ENCODE measurements around the gene UBB.

UBB gene

DNA sequence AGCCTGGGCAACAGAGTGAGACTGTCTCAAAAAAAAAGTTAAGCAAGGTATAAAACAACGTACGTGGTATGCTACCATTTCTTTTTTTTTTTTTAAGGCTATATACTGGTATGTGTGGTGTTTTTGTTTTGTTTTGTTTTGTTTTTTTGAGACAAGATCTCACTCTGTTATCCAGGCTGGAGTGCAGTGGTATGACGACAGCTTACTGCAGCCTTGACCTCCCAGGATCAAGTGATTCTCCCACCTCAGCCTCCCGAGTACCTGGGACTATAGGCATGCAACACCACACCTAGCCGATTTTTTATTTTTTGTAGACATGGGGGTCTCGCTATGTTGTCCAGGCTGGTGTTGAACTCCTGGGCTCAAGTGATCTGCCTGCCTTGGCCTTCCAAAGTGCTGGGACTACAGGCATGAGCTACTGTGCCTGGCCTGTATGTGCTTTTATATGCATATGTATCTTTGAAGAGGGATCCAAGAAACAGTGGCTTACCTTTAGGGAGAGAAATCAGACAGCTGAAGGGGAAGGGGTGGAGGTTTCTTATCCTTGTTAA, 34.1 kb upstream of the UBB start:
- H3K9me3 ChIP-seq (ENCODE audit: insufficient read depth, low read length), result no peaks in the 10 kb centered on the region
- no peaks in the 10 kb centered on the region for H3K27me3 ChIP-seq (ENCODE audit: insufficient read depth, insufficient read length)
- peaks cover 43% of the 10 kb centered on the region for H3K36me3 ChIP-seq (ENCODE audit: insufficient read depth, insufficient read length, low read length)
- H3K9ac ChIP-seq (ENCODE audit: insufficient read length, low read depth), result no peak overlapping the region
- no peak for DNase-seq (ENCODE audit: low read depth, low spot score)
- no peak overlapping the region for H3K4me3 ChIP-seq (ENCODE audit: insufficient read length, low read depth)
- no peaks in the 10 kb centered on the region for H3K4me1 ChIP-seq (ENCODE audit: insufficient read depth, insufficient read length)
- TF ChIP-seq SUZ12 (IDR thresholded peaks at IDR 0.05; ENCODE audit: extremely low read depth, insufficient read depth, insufficient read length), result no peak
- no peak for TF ChIP-seq ZNF274 (IDR thresholded peaks at IDR 0.05; ENCODE audit: low read depth, low read length)
- TF ChIP-seq YY1 (IDR thresholded peaks at IDR 0.05; ENCODE audit: insufficient read depth, insufficient read length), result no peak

DNA sequence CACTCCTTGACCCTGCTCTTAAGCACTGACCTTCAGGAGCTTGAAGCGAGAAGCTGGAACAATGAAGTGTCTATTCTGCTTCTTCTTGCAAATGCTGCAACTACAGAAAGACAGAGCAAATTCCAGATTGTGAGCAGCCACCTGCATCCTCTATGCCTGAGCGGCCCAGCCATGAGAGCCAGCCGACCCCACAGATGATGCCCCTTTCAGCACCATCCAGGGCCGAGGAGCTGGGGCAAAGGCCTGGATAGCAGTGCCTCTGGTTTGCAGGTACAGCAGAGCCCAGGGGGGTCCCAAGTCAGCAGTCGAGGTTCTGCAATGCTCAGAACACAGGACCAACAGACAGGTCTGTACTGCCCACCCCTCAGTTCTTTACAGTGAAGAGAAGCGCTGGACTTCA, 32.3 kb upstream of the UBB start:
- no peak for DNase-seq (ENCODE audit: low read depth, low spot score)
- H3K4me1 ChIP-seq (ENCODE audit: insufficient read depth, insufficient read length), result no peaks in the 10 kb centered on the region
- H3K9me3 ChIP-seq (ENCODE audit: insufficient read depth, low read length), result no peaks in the 10 kb centered on the region
- TF ChIP-seq SUZ12 (IDR thresholded peaks at IDR 0.05; ENCODE audit: extremely low read depth, insufficient read depth, insufficient read length) (no peak), ZNF274 (IDR thresholded peaks at IDR 0.05; ENCODE audit: low read depth, low read length) (no peak), YY1 (IDR thresholded peaks at IDR 0.05; ENCODE audit: insufficient read depth, insufficient read length) (no peak)
- H3K4me3 ChIP-seq (ENCODE audit: insufficient read length, low read depth), result no peak overlapping the region
- no peak overlapping the region for H3K9ac ChIP-seq (ENCODE audit: insufficient read length, low read depth)
- no peaks in the 10 kb centered on the region for H3K27me3 ChIP-seq (ENCODE audit: insufficient read depth, insufficient read length)
- H3K36me3 ChIP-seq (ENCODE audit: insufficient read depth, insufficient read length, low read length), result peaks cover 32% of the 10 kb centered on the region

DNA sequence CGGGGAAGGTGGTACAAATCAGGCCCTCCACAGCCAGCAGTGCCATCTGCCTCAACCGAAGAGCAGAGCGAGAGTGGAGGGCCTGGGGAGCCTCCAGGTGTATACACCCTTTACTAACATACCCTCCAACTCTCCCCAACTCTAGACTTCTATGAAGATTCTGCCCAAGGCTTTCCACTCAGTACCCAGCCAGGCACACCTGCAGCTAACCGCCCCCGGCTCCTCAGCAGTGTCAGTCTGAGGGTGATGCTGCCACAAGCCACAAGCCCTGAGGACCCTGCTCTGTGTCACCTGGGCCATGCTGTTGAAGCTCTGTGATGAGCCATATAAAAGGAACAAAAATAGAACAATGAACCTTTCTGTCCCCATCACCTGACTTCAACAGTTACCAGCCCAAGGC, 31.5 kb upstream of the UBB start:
- H3K36me3 ChIP-seq (ENCODE audit: insufficient read depth, insufficient read length, low read length), result peaks cover 26% of the 10 kb centered on the region
- no peak for DNase-seq (ENCODE audit: low read depth, low spot score)
- no peak overlapping the region for H3K4me3 ChIP-seq (ENCODE audit: insufficient read length, low read depth)
- H3K9ac ChIP-seq (ENCODE audit: insufficient read length, low read depth), result no peak overlapping the region
- H3K27me3 ChIP-seq (ENCODE audit: insufficient read depth, insufficient read length), result no peaks in the 10 kb centered on the region
- H3K4me1 ChIP-seq (ENCODE audit: insufficient read depth, insufficient read length), result no peaks in the 10 kb centered on the region
- H3K9me3 ChIP-seq (ENCODE audit: insufficient read depth, low read length), result no peaks in the 10 kb centered on the region
- TF ChIP-seq YY1 (IDR thresholded peaks at IDR 0.05; ENCODE audit: insufficient read depth, insufficient read length), result no peak
- TF ChIP-seq ZNF274 (IDR thresholded peaks at IDR 0.05; ENCODE audit: low read depth, low read length), result no peak
- TF ChIP-seq SUZ12 (IDR thresholded peaks at IDR 0.05; ENCODE audit: extremely low read depth, insufficient read depth, insufficient read length), result no peak

DNA sequence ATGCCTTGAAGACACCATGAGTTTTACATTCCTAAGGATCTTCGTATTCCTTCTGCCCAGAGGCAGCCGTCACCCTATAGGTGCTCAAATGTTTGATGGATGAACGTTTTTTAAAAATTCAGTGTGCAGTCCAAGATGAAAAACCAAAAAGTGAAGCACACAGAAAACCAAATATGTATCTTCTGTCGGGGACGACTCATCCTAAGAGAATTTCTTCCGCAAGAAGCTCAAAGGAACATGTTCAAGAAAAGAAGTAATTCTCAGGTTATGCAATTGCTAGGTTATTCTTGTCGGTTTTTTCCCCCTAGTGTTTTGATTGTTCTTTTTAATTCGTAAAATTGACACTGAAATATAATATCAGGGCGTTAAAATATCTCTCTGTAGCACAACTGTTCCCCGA, 29.1 kb upstream of the UBB start:
- TF ChIP-seq SUZ12 (IDR thresholded peaks at IDR 0.05; ENCODE audit: extremely low read depth, insufficient read depth, insufficient read length) (no peak), YY1 (IDR thresholded peaks at IDR 0.05; ENCODE audit: insufficient read depth, insufficient read length) (no peak), ZNF274 (IDR thresholded peaks at IDR 0.05; ENCODE audit: low read depth, low read length) (no peak)
- Histone ChIP-seq H3K9ac (ENCODE audit: insufficient read length, low read depth) (peak overlapping the region; percentile 82), H3K4me3 (ENCODE audit: insufficient read length, low read depth) (peak overlapping the region; percentile 58), H3K9me3 (ENCODE audit: insufficient read depth, low read length) (no peaks in the 10 kb centered on the region), H3K4me1 (ENCODE audit: insufficient read depth, insufficient read length) (no peaks in the 10 kb centered on the region), H3K27me3 (ENCODE audit: insufficient read depth, insufficient read length) (no peaks in the 10 kb centered on the region), H3K36me3 (ENCODE audit: insufficient read depth, insufficient read length, low read length) (peaks cover 21% of the 10 kb centered on the region)
- no peak for DNase-seq (ENCODE audit: low read depth, low spot score)

DNA sequence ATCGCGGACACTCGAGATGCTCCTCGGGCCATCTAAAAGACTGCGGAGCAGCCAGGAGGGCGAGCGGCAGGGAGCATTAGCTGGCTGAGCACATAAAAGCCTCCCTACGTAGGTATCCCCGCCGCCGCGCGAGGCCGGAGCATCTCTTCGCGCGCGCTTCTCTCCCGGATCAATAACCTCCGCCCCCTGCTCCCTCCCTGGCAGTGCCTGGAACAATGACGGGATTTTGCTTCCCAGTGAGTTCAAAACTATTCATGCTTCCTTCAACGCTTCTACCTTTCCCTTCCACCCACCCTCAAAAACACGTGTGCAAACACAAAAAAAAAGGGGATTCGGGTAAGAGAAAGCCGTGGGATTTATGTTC, 28.6 kb upstream of the UBB start:
- H3K4me3 ChIP-seq (ENCODE audit: insufficient read length, low read depth), result peak overlapping the region; percentile 58
- no peak for DNase-seq (ENCODE audit: low read depth, low spot score)
- TF ChIP-seq YY1 (IDR thresholded peaks at IDR 0.05; ENCODE audit: insufficient read depth, insufficient read length), result no peak
- H3K36me3 ChIP-seq (ENCODE audit: insufficient read depth, insufficient read length, low read length), result peaks cover 16% of the 10 kb centered on the region
- peak overlapping the region; percentile 82 for H3K9ac ChIP-seq (ENCODE audit: insufficient read length, low read depth)
- no peaks in the 10 kb centered on the region for H3K27me3 ChIP-seq (ENCODE audit: insufficient read depth, insufficient read length)
- no peaks in the 10 kb centered on the region for H3K9me3 ChIP-seq (ENCODE audit: insufficient read depth, low read length)
- no peaks in the 10 kb centered on the region for H3K4me1 ChIP-seq (ENCODE audit: insufficient read depth, insufficient read length)

DNA sequence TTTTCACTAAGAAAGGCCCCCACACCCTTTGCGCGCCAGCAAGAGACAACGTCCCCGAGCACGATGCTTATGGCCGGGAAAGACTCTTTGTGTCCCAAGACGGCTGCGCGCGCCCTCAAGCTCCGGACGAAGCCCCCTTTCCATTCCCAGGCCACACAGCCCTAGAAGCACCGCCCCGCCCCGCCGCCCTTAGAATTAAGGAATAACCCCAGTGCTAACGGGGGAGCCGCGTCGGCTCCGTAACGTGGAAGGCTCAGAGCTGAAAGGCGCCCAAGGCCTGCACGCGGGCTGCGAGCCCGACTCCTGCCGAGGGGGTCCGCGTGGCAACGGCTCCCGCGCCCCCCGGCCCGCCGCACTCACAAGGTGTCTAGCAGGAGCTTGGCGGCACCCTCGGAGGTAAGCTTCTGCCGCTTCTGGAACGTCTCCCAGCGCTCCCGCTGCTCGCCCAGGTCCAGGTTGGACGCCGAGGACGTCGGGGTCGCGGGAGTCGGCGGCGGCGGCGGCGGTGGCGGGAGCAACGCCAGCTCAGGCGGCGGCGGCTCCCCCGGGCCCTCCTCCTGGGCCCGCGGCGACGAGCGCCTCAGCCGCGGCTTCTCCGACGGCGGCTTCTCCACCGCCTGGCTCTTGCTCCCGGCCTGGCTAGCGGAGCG, 28.1 kb upstream of the UBB start:
- Histone ChIP-seq H3K4me1 (ENCODE audit: insufficient read depth, insufficient read length) (no peaks in the 10 kb centered on the region), H3K9me3 (ENCODE audit: insufficient read depth, low read length) (no peaks in the 10 kb centered on the region), H3K27me3 (ENCODE audit: insufficient read depth, insufficient read length) (no peaks in the 10 kb centered on the region), H3K9ac (ENCODE audit: insufficient read length, low read depth) (peak overlapping the region; percentile 82), H3K4me3 (ENCODE audit: insufficient read length, low read depth) (peak overlapping the region; percentile 58), H3K36me3 (ENCODE audit: insufficient read depth, insufficient read length, low read length) (peaks cover 16% of the 10 kb centered on the region)
- DNase-seq (ENCODE audit: low read depth, low spot score), result no peak
- TF ChIP-seq ZNF274 (IDR thresholded peaks at IDR 0.05; ENCODE audit: low read depth, low read length) (no peak), YY1 (IDR thresholded peaks at IDR 0.05; ENCODE audit: insufficient read depth, insufficient read length) (no peak), SUZ12 (IDR thresholded peaks at IDR 0.05; ENCODE audit: extremely low read depth, insufficient read depth, insufficient read length) (no peak)

DNA sequence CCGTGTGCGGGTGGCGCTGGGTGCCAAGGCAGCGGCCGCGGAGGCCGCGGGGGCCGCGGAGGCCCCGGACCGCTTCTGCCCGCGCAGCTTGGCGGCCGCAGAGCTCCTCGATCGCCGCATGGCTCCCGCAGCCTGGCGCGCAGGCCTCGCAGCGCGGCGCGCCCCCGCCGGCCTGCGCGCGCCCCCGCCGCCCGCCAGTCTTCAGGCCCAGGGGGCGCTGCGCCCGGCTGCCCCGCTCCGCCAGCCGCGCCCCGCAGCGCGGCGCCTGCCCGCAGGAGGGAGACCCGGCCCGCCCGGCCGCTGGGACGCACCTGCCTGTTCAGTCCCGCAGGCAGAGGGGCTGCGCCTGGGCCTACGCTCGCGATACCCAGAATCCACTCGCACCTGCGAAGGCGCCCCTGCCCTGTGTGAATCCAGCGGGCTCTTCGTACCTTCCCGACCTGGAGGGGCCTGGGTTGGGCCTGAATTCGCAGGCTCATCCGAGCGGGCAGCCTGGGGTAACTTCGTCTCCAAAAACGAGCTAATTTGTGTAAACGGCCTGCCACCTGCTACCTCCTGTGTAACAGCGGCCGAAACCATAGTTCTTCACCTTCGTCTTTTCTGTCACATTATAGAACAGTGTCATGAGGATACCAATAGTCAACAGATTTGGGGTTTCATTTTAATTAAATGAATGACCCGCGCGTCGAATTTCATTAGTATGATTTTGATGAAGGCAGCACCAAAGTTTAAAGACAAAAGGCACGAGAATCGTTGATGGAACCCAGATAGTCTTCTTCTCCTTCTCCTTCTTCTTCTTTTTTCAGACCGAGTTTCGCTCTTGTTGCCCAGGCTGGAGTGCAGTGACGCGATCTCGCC, 27.3 kb upstream of the UBB start, which contains the start of gene CENPV:
TSS of gene CENPV (minus strand) at position 153 of the 858 bp plus-strand sequence. CDS start at position 120, 33 bp downstream.
- no peaks in the 10 kb centered on the region for H3K4me1 ChIP-seq (ENCODE audit: insufficient read depth, insufficient read length)
- DNase-seq (ENCODE audit: low read depth, low spot score), result no peak
- peak within 1 kb of the TSS; percentile 82 for H3K9ac ChIP-seq (ENCODE audit: insufficient read length, low read depth)

More for the DNA sequence above, 27.3 kb upstream of the UBB start, which contains the start of gene CENPV:
- Histone ChIP-seq H3K27me3 (ENCODE audit: insufficient read depth, insufficient read length) (no peaks in the 10 kb centered on the region), H3K9me3 (ENCODE audit: insufficient read depth, low read length) (no peaks in the 10 kb centered on the region), H3K36me3 (ENCODE audit: insufficient read depth, insufficient read length, low read length) (peaks cover 13% of the 10 kb centered on the region), H3K4me3 (ENCODE audit: insufficient read length, low read depth) (peak within 1 kb of the TSS; percentile 58)
- no peak for TF ChIP-seq ZNF274 (IDR thresholded peaks at IDR 0.05; ENCODE audit: low read depth, low read length)
- no peak for TF ChIP-seq YY1 (IDR thresholded peaks at IDR 0.05; ENCODE audit: insufficient read depth, insufficient read length)
- TF ChIP-seq SUZ12 (IDR thresholded peaks at IDR 0.05; ENCODE audit: extremely low read depth, insufficient read depth, insufficient read length), result no peak
